ENCODE data around the gene PLCL1.
A peak's percentile ranks its signal among the peaks of the same experiment; 100 is the strongest.

The PLCL1 gene

GRCh38 chr2:197804049-197804757 lies at the start of gene PLCL1:
TSS of gene PLCL1 (plus strand) at chr2:197804593.
- DNase-seq (ENCODE audit: low spot score): peak; percentile 88

- DNase-seq (ENCODE audit: low spot score): no peak
Measured at GRCh38 chr2:197759013-197759412, 45.4 kb upstream of the PLCL1 start.

GRCh38 chr2:197759625-197760292 lies 44.6 kb upstream of the PLCL1 start:
- DNase-seq (ENCODE audit: low spot score): no peak

GRCh38 chr2:197760293-197760657 lies 44.1 kb upstream of the PLCL1 start:
- no peak for DNase-seq (ENCODE audit: low spot score)

DNA sequence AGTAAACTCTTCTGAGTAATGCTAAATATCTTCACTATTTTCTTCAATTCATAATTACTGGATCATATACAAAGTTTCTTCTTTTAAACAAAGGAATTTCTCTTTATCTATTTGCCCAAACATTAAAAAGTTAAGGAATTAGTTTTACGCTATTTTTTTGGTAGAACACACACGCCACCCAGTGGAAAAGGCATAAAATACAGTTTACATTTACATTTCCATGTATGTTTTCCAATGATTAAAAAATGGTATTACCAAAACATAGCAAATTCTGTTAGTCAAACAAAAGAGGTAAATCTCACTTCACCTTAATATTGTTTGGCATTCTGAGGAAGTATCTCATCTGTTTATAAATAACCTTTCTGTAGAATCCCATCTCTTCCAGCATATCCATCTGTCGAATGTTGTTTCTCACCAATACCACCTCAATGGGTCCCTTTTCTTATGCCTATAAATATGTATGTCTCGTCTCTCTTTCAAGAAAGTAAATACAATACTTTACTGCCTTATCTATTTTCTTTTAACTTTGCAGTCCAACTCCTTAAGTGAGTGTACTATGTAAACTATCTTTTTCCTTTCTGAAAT lies 26.5 kb upstream of the PLCL1 start:
- no peak for DNase-seq (ENCODE audit: low spot score)

DNA sequence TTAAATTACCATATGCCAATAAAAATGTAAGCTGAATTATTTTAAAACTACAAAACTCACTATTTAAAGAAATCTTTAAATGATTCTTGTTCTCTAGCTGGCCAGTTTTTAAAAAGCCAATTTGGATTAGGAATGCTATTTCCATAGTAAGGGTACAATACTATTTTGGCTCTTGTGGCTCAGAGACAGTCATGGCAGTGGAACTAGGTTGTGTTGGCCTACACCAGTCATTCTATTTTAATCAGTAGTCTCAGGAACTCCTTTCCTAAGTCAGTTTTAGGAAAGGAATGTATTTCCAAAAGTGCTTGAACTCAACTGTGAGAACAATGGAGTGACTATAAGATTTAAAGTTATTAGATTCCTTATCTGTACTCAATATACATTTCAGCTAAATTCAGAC lies 25.1 kb upstream of the PLCL1 start:
- no peak for DNase-seq (ENCODE audit: low spot score)

- no peak for DNase-seq (ENCODE audit: low spot score)
Measured at GRCh38 chr2:197782126-197782525, 22.3 kb upstream of the PLCL1 start.

DNA sequence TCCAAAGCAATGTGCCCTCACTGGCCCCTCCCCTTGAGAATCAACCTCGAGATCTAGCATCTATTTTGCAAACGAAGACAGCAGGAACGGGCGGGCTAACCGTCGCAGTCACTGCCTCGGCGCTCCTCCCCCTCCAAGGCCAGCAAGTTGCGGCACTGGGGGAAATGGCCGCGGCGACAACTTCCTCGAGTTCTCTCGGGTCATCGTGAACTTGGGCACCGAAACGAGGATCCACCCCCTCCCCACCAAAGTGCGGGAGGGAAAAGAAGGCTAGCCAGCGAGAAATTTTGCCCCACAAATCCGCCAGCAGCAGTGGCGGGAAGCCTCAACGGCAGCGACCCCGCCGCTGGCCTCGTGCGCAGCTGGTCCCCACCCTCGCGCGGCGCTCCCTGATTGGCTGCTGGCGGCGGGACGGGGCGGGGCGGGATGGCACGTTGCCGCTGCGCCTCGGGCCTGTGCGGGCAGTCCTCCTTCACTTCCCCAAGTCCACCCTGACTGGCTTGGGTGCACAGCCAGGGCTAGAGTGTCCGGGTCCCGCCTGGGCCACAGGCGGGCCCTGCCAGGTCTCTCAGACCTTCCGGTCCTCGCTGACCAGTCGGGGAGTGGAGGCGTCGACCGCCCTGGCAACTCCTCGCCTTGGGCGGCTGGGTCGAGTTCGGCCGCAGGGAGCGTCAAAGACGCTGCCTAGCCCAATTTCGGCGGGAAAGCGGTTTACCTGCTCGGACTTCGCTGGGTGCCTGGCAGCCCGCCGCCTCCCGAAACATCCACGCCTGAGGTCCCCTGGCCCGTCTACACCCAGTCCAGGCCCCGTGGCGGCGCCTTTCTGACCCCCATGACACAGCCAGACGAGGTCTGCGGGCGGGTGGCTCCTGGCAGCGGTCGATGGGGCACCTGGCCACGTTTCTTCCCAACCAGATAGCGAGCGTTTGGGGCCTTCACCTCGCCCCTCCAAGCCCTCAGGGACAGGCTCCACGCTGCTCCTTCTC lies 19.1 kb upstream of the PLCL1 start, which contains the start of gene BOLL:
Gene BOLL (minus strand): TSS at position 364 of the 986 bp plus-strand sequence. CDS start 3,469 bp downstream, outside the sequence.
- no peak for DNase-seq (ENCODE audit: low spot score)

GRCh38 chr2:197786010-197786877 lies 18.1 kb upstream of the PLCL1 start:
- peak; percentile 72 for DNase-seq (ENCODE audit: low spot score)

DNA sequence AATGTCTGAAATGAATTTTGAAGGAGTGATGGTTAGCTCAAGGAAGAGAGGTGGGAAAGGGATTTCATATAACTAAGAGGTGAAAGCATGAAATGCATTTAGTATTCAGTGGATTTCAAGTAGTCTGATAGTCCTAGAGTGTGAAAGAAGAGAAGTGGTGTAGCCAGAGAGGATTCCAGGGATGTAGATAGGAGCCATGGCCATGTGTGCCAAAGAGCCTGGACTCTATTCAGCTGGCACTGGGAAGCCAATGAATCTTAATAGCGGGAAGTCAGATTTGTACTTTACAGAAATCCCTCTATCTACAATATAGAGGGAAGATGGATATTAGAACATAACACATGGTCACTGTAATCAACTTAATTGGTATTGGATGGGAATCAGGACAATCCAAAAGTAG lies 10.9 kb upstream of the PLCL1 start:
- DNase-seq (ENCODE audit: low spot score): no peak

- no peak for DNase-seq (ENCODE audit: low spot score)
Measured at GRCh38 chr2:197795277-197795676, 9.1 kb upstream of the PLCL1 start.

- no peak for DNase-seq (ENCODE audit: low spot score)
Measured at GRCh38 chr2:197798187-197798586, 6.2 kb upstream of the PLCL1 start.

- no peak for DNase-seq (ENCODE audit: low spot score)
Measured at GRCh38 chr2:197799068-197799467, 5.3 kb upstream of the PLCL1 start.

DNA sequence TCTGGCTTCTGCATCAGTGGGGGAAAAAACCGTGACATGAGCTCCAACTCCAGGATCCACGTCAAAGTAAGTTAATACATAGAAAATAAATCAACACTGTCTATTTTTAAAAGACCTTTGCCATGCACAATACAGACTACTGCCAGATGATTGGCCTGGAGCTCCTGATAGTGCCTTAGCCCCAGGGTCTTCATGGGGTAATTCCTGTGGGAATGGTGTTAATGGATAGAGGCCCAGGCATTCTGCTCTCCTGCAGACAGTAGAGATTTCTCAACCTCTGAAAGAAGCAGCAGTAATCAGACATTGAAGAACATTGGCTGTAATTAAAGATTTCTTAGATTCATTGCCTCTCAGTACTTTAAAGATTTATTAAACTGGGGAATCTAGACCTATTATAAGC lies 4.3 kb upstream of the PLCL1 start:
- DNase-seq (ENCODE audit: low spot score): no peak

DNA sequence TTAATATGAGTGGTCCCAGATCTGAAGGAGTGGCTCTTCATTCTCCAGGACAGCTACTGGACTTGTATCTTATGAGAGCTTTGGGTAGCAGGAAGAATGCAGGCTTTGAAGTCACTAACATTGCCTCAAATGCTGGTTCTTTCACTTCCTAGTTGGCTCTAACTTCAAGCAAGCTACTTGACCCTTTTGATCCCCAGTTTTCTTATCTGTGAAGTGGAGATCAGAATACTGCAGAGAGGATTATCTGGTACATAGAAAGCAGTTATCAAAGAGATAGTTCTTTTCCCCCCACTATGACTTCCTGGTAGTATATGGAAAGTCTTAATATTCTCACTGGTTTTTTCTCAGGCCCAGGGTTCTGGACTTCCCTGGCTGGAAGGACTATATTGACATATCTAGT lies 3.4 kb upstream of the PLCL1 start:
- no peak for DNase-seq (ENCODE audit: low spot score)

DNA sequence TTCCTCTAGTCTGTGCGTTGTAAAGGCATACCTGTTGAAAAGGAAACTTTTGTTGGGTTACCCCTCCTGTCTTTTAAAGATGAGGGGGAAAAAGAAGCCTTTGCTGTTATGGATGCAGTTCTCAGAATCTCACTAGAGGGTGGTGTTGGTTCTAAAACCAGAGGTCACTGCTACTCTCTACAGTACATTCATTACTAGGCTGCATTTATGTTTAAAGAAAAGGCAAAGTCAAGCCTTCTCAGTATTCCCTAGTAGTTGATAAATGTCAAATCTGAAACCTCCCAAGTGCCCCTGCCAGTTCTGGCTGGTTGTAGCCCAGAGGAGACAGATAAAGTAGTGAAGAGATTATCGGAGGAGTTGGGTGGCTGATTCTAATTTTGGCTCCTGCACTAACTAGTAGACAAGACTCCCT lies 1.4 kb upstream of the PLCL1 start:
- DNase-seq (ENCODE audit: low spot score): no peak

- peak; percentile 78 for DNase-seq (ENCODE audit: low spot score)
Measured at GRCh38 chr2:197804758-197805714, 643 bp downstream of the PLCL1 start.

- DNase-seq (ENCODE audit: low spot score): no peak
Measured at GRCh38 chr2:197805715-197806633, 1.6 kb downstream of the PLCL1 start.

- DNase-seq (ENCODE audit: low spot score): no peak
Measured at GRCh38 chr2:197809064-197809463, 4.7 kb downstream of the PLCL1 start.
